Neural progenitor cell (in vitro differentiated cells): ENCODE data around the gene NR3C2.

Experiments used
- EZH2 ChIP-seq: fragments of 200-600 bp; sonication (generic); IDR thresholded peaks from 2 replicates; pipeline ENCODE4 v1.6.1; 2017; ENCODE audit warnings: antibody characterized with exemption, mild to moderate bottlenecking, moderate library complexity
- TF ChIP-seq, protein P1 (sequence below): fragments of 200-600 bp; sonication (generic); IDR thresholded peaks from 2 replicates; pipeline ENCODE4 v1.5.1; 2017; ENCODE audit warnings: antibody characterized with exemption, mild to moderate bottlenecking

DNA sequence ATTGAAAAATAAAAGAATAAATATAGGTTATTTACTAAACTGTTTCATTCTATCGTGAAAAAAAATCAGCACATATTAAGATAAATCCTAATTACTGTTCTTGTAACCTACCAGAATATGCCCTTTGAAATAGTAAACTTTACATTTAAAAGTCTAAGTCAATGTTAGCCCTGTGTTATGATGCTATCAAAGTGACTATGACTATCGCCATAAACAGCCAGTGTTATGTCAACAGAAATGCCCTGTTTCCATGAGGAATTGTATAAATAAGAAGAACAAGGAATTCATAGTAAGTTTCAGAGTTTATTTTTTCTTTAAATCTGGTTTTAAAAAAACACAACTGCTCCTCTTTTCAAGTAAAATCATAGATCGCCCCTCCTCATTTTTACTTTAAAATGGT, 11.4 kb downstream of the NR3C2 start:
- TF ChIP-seq, protein P1, sequence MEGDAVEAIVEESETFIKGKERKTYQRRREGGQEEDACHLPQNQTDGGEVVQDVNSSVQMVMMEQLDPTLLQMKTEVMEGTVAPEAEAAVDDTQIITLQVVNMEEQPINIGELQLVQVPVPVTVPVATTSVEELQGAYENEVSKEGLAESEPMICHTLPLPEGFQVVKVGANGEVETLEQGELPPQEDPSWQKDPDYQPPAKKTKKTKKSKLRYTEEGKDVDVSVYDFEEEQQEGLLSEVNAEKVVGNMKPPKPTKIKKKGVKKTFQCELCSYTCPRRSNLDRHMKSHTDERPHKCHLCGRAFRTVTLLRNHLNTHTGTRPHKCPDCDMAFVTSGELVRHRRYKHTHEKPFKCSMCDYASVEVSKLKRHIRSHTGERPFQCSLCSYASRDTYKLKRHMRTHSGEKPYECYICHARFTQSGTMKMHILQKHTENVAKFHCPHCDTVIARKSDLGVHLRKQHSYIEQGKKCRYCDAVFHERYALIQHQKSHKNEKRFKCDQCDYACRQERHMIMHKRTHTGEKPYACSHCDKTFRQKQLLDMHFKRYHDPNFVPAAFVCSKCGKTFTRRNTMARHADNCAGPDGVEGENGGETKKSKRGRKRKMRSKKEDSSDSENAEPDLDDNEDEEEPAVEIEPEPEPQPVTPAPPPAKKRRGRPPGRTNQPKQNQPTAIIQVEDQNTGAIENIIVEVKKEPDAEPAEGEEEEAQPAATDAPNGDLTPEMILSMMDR: no peak
- TF ChIP-seq EZH2: no peak
